HepG2 (cell line): Measurements from ENCODE around the gene CBX5. TPM values are rescaled to one million over a fixed set of nuclear protein-coding genes. Genes with fewer than 3 reads are reported as not detected.

Experiments used
- ATAC-seq: fragments of 200-7000 bp; cut with Tn5 transposase; 3 replicates; pipeline ENCODE4 v1.9.1; 2020; ENCODE audit warnings: mild to moderate bottlenecking, moderate library complexity
- BruUV-seq: library from RNA; stranded (reverse); fragments of 400-500 nt; replicated peaks from 2 replicates; lab custom pipeline; 2021; lab: Mats Ljungman, UMichigan
- CTCF ChIA-PET: fragments of 300-600 bp; formaldehyde crosslinking; extraction: SDS; loops from one replicate; lab custom pipeline; 2021; ENCODE audit warnings: low total read pairs, inconsistent platforms, low intra/inter-chr PET ratio; lab: Yijun Ruan, JAX
- POLR2A ChIA-PET: fragments of 350-600 bp; sonication (Branson Sonifier 250); formaldehyde crosslinking; loops from one replicate; lab custom pipeline; 2020; ENCODE audit warnings: antibody characterized with exemption, inconsistent platforms; lab: Yijun Ruan, JAX
- DNase-seq: peaks from one replicate; pipeline ENCODE4 v3.0.0-alpha.2; 2015; ENCODE audit warnings: low spot score
- FAIRE-seq: peaks from 3 replicates; lab custom pipeline; 2011; peaks lifted over from hg19 to GRCh38; lab: Jason Lieb, UNC
- H2AFZ ChIP-seq: one replicate; pipeline ENCODE4 v1.6.1; 2011; ENCODE audit warnings: low read length, inconsistent platforms
- H3K27ac ChIP-seq: fragments of 300-600 bp; 3 replicates; pipeline ENCODE4 v1.8.0; 2011; ENCODE audit warnings: mixed run types, mild to moderate bottlenecking, mixed read lengths, low read length, inconsistent platforms; ENCODE audit not compliant: insufficient read depth; ENCODE audit errors: extremely low read length
- H3K27me3 ChIP-seq, 2 experiments: fragments of 200-600 bp in 1 of 2; 2 replicates in 1 of 2; 3 replicates in 1 of 2; pipeline versions ENCODE4 v1.6.0 to v1.8.0; 2011; ENCODE audit warnings: low read length in 2 of 2, mild to moderate bottlenecking in 2 of 2, moderate library complexity in 2 of 2, inconsistent platforms in 1 of 2; ENCODE audit not compliant: insufficient read depth in 2 of 2, control insufficient read depth in 1 of 2
- H3K36me3 ChIP-seq, 2 experiments: fragments of 200-600 bp in 1 of 2; replicated peaks in 1 of 2; 2 replicates in 1 of 2; 3 replicates in 1 of 2; pipeline versions ENCODE4 v1.5.1 to v1.8.0; 2011; ENCODE audit warnings: low read length in 2 of 2, inconsistent platforms in 1 of 2; ENCODE audit not compliant: insufficient read depth in 2 of 2, control insufficient read depth in 1 of 2
- H3K4me1 ChIP-seq: 2 replicates; pipeline ENCODE4 v1.5.1; 2012; ENCODE audit warnings: low read length, inconsistent platforms; ENCODE audit not compliant: insufficient read depth
- H3K4me2 ChIP-seq: 2 replicates; pipeline ENCODE4 v1.6.0; 2011; ENCODE audit warnings: low read depth, low read length, inconsistent platforms
- H3K4me3 ChIP-seq, 3 experiments: fragments of 200-600 bp in 1 of 3; sonication (generic), shearing (Covaris generic) in 1 of 3; replicated peaks in 1 of 3; 2 replicates each; pipeline ENCODE4 v1.5.1; 2011 to 2016; ENCODE audit warnings: low read length in 3 of 3, inconsistent platforms in 2 of 3, low read depth in 2 of 3, mild to moderate bottlenecking in 2 of 3, control low read depth in 1 of 3, mixed read lengths in 1 of 3; ENCODE audit not compliant: insufficient read depth in 1 of 3
- H3K79me2 ChIP-seq: one replicate; pipeline ENCODE4 v1.6.1; 2011; ENCODE audit warnings: low read length, inconsistent platforms; ENCODE audit not compliant: insufficient read depth
- H3K9ac ChIP-seq: 2 replicates; pipeline ENCODE4 v1.6.0; 2011; ENCODE audit warnings: mild to moderate bottlenecking, low read depth, low read length, inconsistent platforms; ENCODE audit not compliant: insufficient read depth
- H3K9me3 ChIP-seq: 2 replicates; pipeline ENCODE4 v1.5.1; 2012; ENCODE audit warnings: mild to moderate bottlenecking, low read length
- H4K20me1 ChIP-seq: 2 replicates; pipeline ENCODE4 v1.6.0; 2011; ENCODE audit warnings: inconsistent platforms, mild to moderate bottlenecking, low read length, moderate library complexity; ENCODE audit not compliant: insufficient read depth
- ETV5 ChIP-seq: IDR thresholded peaks from 2 replicates; pipeline ENCODE4 v1.6.1; 2018; ENCODE audit warnings: missing biosample characterization, missing genetic modification reagents, inconsistent platforms, borderline replicate concordance
- HMGA1 ChIP-seq: sonication (generic); formaldehyde crosslinking; conservative IDR thresholded peaks from 2 replicates; pipeline ENCODE4 v1.4.0; 2020; ENCODE audit warnings: missing genetic modification reagents
- PAX8 ChIP-seq: sonication (generic); formaldehyde crosslinking; IDR thresholded peaks from 2 replicates; pipeline ENCODE4 v1.8.0; 2022; ENCODE audit warnings: mild to moderate bottlenecking, missing genetic modification reagents, borderline replicate concordance
- SRSF1 ChIP-seq: fragments of 200-400 bp; formaldehyde crosslinking; optimal IDR thresholded peaks from 2 replicates; pipeline ENCODE3; 2017; ENCODE audit warnings: mild to moderate bottlenecking, low read depth, low read length, moderate library complexity
- WGBS: methylation state at CpG from one replicate; pipeline ENCODE4 v1.1.6; 2017; ENCODE audit warnings: low lambda C conversion rate; 5-methylcytosine and 5-hydroxymethylcytosine counted together
- in situ Hi-C: cut with HindIII; loops from 2 replicates; pipeline ENCODE4 v1.10.0; 2017; ENCODE audit warnings: low pct_unique_long_range_greater_than_20kb; ENCODE audit not compliant: extremely low pct_ligation_motif_present
- intact Hi-C: fragments of 100-400 bp; cut with micrococcal nuclease; formaldehyde crosslinking; loops from one replicate; pipeline ENCODE4 v1.10.0; 2022; ENCODE audit not compliant: unreplicated experiment
- polyA plus RNA-seq, 8 experiments: library from polyadenylated mRNA; depleted of rRNA in 3 of 8; stranded (reverse) in 7 of 8; unstranded in 1 of 8; fragments of >200 nt; fragmentation: Illumina TruSeq in 4 of 8; extraction: Trizol in 4 of 8; gene quantifications; 2 replicates each; pipeline versions ENCODE4 v1.2.1 to v1.2.3, GENCODE V29; 2011 to 2016; ENCODE audit warnings: low read depth in 4 of 8, missing spikeins in 1 of 8, mixed read lengths in 1 of 8; ENCODE audit not compliant: insufficient read depth in 1 of 8
- total RNA-seq, 5 experiments: library from RNA; depleted of rRNA; stranded (reverse); fragments of >200 nt; fragmentation: Illumina TruSeq; extraction: Trizol; gene quantifications; 2 replicates each; pipeline ENCODE4 v1.2.3, GENCODE V29; 2016; ENCODE audit warnings: low read depth in 1 of 5
- TF ChIP-seq, protein P1 (sequence below): sonication (generic); formaldehyde crosslinking; IDR thresholded peaks from 2 replicates; pipeline ENCODE4 v1.4.0; 2020; ENCODE audit warnings: missing genetic modification reagents; ENCODE audit errors: not compliant biosample characterization
- TF ChIP-seq, protein P2 (sequence below): sonication (generic); IDR thresholded peaks from 2 replicates; pipeline ENCODE4 v1.6.1; 2016; ENCODE audit warnings: low read depth, borderline replicate concordance
- TF ChIP-seq, protein P3 (sequence below): sonication (generic); formaldehyde crosslinking; IDR thresholded peaks from one replicate; pipeline ENCODE4 v1.5.1; 2020; ENCODE audit warnings: mild to moderate bottlenecking, missing genetic modification reagents; ENCODE audit errors: not compliant biosample characterization
- TF ChIP-seq, protein P4 (sequence below): sonication (generic); formaldehyde crosslinking; IDR thresholded peaks from 2 replicates; pipeline ENCODE4 v1.4.0; 2020; ENCODE audit warnings: missing genetic modification reagents

CBX5 gene
- total and polyA plus RNA-seq, 2 of the 13 experiments (the other 11 are each of a cell fraction or from before 2014, with no cell fraction given) = 16.0 to 22.2 TPM

DNA sequence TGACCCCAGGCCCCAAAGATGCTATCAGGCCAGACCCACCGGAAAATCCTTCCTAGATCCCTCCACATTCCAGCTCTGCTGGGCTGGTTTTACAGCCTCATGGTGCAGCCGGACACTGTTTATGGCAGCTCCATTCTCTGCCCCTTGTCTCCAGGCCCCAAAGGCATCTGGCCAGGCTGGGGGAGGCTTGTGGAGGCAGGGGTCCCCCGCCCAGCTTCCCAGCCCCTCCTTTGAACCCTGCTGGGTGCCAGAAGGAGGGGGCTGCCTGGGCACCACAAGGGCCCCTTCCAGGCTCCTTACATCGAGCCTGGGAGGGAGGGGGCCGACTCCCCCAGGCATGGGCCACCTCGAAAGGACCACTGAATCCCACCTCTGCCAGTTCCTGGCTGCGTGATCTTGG is 71.3 kb downstream of the CBX5 start (continued):
- TF ChIP-seq PAX8 (CRISPR knock-in tag) (no peak), SRSF1 (no peak)

DNA sequence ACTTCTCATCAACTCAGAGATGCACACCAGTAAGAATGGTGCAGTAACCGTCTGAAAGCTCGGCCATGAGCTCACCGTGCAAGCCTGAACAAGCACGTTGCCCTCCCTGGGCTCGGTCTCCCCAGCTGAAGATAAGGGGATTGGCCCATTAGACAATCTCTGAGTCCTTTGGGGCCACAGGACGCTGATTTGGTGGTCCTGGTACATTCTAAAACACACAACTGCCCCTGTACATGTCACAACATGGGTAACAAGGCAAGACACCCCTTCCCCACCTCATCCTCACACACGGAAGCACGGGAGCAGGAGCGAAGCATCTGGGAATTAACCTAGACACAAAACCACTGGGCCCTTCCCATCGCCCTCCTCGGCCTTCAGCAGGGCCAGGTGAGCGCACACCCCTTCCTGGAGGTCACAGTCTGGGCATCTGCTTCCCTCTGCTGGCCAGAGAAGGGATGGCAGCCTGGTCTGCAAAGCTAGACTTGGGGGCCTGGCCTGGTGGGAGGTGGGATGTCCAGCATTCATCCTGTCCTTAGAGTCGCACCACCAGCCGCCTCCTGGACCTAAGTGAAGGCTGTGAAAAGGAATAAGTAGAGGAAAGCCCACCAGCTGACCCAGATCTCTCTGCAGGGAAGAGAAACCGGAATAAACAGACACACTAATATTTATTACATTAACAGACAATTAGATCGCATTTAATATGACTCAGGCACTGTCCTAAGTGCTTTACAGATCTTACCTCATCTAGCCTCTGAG is 72.2 kb downstream of the CBX5 start:
- H3K9me3 ChIP-seq = no peaks in the 10 kb centered on the region
- H3K4me3 ChIP-seq = no peak overlapping the region
- in situ Hi-C loops = no loop called here
- ATAC-seq = peak; percentile 92
- peak; percentile 56 for DNase-seq
- no peak overlapping the region for H3K9ac ChIP-seq
- H3K79me2 ChIP-seq = no peaks in the 10 kb centered on the region
- WGBS = 18% methylated on average over 11 of the region's 16 CpGs
- H3K27ac ChIP-seq = no peak overlapping the region
- POLR2A ChIA-PET = interaction anchor here (1.0 kb wide), 1 partner anchor 202 kb away, joined by 3 read pairs; no protein-coding TSS in a partner anchor
- H3K4me1 ChIP-seq = no peaks in the 10 kb centered on the region
- H3K27me3 ChIP-seq = peaks cover 4 to 37% of the 10 kb centered on the region in 2 experiments; a peak in 4 of 5 replicates
- no peak overlapping the region for H3K4me2 ChIP-seq
- BruUV-seq = no TSS peak
- intact Hi-C loops = loop anchor here (2.0 kb wide), 1 partner anchor 201 kb away; no protein-coding TSS in a partner anchor
- CTCF ChIA-PET = interaction anchor here (0.8 to 3.1 kb wide), 4 partner anchors 9 to 202 kb away, joined by 3 to 26 read pairs (median 5); partner anchors contain the start of gene HOXC5
- H2AFZ ChIP-seq = no peak overlapping the region
- no peaks in the 10 kb centered on the region for H3K36me3 ChIP-seq
- peak; percentile 70 for FAIRE-seq
- no peaks in the 10 kb centered on the region for H4K20me1 ChIP-seq
- TF ChIP-seq, protein P1, sequence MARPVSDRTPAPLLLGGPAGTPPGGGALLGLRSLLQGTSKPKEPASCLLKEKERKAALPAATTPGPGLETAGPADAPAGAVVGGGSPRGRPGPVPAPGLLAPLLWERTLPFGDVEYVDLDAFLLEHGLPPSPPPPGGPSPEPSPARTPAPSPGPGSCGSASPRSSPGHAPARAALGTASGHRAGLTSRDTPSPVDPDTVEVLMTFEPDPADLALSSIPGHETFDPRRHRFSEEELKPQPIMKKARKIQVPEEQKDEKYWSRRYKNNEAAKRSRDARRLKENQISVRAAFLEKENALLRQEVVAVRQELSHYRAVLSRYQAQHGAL = no peak
- TF ChIP-seq, protein P2, sequence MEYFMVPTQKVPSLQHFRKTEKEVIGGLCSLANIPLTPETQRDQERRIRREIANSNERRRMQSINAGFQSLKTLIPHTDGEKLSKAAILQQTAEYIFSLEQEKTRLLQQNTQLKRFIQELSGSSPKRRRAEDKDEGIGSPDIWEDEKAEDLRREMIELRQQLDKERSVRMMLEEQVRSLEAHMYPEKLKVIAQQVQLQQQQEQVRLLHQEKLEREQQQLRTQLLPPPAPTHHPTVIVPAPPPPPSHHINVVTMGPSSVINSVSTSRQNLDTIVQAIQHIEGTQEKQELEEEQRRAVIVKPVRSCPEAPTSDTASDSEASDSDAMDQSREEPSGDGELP = peak; percentile 42; the same call in 1 of the 2 replicates
- TF ChIP-seq ETV5 (CRISPR knock-in tag) = no peak
- TF ChIP-seq, protein P3, sequence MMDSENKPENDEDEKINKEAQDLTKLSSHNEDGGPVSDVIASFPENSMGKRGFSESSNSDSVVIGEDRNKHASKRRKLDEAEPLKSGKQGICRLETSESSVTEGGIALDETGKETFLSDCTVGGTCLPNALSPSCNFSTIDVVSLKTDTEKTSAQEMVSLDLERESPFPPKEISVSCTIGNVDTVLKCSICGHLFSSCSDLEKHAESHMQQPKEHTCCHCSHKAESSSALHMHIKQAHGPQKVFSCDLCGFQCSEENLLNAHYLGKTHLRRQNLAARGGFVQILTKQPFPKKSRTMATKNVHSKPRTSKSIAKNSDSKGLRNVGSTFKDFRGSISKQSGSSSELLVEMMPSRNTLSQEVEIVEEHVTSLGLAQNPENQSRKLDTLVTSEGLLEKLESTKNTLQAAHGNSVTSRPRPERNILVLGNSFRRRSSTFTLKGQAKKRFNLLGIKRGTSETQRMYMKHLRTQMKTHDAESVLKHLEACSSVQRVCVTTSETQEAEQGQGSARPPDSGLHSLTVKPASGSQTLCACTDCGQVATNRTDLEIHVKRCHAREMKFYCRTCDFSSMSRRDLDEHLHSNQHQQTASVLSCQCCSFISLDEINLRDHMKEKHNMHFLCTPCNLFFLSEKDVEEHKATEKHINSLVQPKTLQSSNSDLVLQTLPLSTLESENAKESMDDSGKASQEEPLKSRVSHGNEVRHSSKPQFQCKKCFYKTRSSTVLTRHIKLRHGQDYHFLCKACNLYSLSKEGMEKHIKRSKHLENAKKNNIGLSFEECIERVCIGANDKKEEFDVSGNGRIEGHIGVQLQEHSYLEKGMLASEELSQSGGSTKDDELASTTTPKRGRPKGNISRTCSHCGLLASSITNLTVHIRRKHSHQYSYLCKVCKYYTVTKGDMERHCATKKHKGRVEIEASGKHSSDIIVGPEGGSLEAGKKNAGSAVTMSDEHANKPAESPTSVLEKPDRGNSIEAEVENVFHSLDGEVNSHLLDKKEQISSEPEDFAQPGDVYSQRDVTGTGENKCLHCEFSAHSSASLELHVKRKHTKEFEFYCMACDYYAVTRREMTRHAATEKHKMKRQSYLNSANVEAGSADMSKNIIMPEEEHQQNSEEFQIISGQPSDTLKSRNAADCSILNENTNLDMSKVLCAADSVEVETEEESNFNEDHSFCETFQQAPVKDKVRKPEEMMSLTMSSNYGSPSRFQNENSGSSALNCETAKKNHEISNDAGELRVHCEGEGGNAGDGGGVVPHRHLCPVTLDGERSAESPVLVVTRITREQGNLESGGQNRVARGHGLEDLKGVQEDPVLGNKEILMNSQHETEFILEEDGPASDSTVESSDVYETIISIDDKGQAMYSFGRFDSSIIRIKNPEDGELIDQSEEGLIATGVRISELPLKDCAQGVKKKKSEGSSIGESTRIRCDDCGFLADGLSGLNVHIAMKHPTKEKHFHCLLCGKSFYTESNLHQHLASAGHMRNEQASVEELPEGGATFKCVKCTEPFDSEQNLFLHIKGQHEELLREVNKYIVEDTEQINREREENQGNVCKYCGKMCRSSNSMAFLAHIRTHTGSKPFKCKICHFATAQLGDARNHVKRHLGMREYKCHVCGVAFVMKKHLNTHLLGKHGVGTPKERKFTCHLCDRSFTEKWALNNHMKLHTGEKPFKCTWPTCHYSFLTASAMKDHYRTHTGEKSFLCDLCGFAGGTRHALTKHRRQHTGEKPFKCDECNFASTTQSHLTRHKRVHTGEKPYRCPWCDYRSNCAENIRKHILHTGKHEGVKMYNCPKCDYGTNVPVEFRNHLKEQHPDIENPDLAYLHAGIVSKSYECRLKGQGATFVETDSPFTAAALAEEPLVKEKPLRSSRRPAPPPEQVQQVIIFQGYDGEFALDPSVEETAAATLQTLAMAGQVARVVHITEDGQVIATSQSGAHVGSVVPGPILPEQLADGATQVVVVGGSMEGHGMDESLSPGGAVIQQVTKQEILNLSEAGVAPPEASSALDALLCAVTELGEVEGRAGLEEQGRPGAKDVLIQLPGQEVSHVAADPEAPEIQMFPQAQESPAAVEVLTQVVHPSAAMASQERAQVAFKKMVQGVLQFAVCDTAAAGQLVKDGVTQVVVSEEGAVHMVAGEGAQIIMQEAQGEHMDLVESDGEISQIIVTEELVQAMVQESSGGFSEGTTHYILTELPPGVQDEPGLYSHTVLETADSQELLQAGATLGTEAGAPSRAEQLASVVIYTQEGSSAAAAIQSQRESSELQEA = no peak
- TF ChIP-seq, protein P4, sequence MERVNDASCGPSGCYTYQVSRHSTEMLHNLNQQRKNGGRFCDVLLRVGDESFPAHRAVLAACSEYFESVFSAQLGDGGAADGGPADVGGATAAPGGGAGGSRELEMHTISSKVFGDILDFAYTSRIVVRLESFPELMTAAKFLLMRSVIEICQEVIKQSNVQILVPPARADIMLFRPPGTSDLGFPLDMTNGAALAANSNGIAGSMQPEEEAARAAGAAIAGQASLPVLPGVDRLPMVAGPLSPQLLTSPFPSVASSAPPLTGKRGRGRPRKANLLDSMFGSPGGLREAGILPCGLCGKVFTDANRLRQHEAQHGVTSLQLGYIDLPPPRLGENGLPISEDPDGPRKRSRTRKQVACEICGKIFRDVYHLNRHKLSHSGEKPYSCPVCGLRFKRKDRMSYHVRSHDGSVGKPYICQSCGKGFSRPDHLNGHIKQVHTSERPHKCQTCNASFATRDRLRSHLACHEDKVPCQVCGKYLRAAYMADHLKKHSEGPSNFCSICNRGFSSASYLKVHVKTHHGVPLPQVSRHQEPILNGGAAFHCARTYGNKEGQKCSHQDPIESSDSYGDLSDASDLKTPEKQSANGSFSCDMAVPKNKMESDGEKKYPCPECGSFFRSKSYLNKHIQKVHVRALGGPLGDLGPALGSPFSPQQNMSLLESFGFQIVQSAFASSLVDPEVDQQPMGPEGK (CRISPR knock-in tag) = peak; percentile 31; the same call in 1 of the 2 replicates
- no peak for TF ChIP-seq HMGA1 (CRISPR knock-in tag)
